GM12892 (cell line): ENCODE results near the gene CDH4.

Experiments used
- POLR2A ChIP-seq: IDR thresholded peaks from 2 replicates; pipeline ENCODE4 v1.6.1; 2011; ENCODE audit warnings: low read depth, low read length, control low read depth
- POLR2AphosphoS5 ChIP-seq: IDR thresholded peaks from 2 replicates; pipeline ENCODE4 v1.6.1; 2011; ENCODE audit warnings: low read depth, low read length, control low read depth

DNA sequence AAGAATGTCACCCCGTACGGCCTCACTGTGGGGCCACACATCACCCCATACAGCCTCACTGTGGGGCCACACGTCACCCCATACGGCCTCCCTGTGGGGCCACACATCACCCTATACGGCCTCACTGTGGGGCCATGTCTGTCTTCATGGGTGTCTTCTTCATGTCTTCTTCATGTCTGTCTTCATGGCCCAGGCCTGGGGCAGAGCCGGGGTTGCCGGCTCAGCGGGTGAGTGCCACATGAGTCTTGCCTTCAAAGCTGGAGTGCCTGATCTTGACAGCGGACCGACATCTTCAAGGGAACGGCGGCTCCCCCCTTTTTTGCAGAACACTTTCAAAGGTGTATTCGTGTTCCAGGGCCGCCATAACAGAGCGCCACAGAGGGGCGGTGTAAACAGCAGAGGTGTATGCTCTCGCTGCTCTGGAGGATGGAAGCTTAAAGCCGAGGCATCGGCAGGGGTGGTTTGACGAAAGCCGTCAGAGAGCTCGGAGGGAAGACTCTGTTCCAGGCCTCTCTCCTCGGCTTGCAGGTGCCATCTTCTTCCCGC lies 448.6 kb downstream of the CDH4 start:
- TF ChIP-seq POLR2A = no peak
- no peak for TF ChIP-seq POLR2AphosphoS5
